ENCODE results near the gene SALL1. TPM values are rescaled to one million over a fixed set of nuclear protein-coding genes. Genes with fewer than 3 reads are reported as not detected.

SALL1 gene
- total RNA-seq, 1 experiment from 2014 or later, result not detected

DNA sequence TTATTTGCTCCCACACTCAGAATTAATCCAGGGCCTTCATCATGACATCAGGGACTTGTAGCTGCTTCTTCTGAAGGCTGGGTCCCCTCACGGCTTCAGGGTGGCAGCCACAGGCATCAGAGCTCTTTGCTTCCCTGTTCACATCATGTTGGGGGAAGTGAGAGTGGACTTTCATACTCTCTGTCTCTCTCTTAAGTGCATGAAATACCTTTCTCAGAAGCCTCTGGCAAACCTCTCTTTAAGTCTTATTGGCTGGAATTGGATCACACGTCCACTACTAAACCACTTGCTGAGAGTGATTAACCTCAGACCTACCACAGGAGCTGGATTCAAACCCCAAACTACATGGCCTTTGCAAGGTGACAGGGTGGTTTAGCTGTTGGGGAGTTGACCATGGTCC, 17.7 kb upstream of the SALL1 start:
- TF ChIP-seq SIN3A (IDR thresholded peaks at IDR 0.05; ENCODE audit: borderline replicate concordance, insufficient read depth, low read depth, low read length) (no peak), TCF7L2 (IDR thresholded peaks at IDR 0.05; ENCODE audit: low read depth, low read length) (no peak), POLR2AphosphoS5 (IDR thresholded peaks at IDR 0.05; ENCODE audit: low read depth, low read length) (no peak)
- TF ChIP-seq, protein P1, sequence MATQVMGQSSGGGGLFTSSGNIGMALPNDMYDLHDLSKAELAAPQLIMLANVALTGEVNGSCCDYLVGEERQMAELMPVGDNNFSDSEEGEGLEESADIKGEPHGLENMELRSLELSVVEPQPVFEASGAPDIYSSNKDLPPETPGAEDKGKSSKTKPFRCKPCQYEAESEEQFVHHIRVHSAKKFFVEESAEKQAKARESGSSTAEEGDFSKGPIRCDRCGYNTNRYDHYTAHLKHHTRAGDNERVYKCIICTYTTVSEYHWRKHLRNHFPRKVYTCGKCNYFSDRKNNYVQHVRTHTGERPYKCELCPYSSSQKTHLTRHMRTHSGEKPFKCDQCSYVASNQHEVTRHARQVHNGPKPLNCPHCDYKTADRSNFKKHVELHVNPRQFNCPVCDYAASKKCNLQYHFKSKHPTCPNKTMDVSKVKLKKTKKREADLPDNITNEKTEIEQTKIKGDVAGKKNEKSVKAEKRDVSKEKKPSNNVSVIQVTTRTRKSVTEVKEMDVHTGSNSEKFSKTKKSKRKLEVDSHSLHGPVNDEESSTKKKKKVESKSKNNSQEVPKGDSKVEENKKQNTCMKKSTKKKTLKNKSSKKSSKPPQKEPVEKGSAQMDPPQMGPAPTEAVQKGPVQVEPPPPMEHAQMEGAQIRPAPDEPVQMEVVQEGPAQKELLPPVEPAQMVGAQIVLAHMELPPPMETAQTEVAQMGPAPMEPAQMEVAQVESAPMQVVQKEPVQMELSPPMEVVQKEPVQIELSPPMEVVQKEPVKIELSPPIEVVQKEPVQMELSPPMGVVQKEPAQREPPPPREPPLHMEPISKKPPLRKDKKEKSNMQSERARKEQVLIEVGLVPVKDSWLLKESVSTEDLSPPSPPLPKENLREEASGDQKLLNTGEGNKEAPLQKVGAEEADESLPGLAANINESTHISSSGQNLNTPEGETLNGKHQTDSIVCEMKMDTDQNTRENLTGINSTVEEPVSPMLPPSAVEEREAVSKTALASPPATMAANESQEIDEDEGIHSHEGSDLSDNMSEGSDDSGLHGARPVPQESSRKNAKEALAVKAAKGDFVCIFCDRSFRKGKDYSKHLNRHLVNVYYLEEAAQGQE (IDR thresholded peaks at IDR 0.05; ENCODE audit: insufficient read depth in 1 of 2, low read depth in 2 of 2, low read length in 1 of 2), result no peak
- TF ChIP-seq, protein P2, sequence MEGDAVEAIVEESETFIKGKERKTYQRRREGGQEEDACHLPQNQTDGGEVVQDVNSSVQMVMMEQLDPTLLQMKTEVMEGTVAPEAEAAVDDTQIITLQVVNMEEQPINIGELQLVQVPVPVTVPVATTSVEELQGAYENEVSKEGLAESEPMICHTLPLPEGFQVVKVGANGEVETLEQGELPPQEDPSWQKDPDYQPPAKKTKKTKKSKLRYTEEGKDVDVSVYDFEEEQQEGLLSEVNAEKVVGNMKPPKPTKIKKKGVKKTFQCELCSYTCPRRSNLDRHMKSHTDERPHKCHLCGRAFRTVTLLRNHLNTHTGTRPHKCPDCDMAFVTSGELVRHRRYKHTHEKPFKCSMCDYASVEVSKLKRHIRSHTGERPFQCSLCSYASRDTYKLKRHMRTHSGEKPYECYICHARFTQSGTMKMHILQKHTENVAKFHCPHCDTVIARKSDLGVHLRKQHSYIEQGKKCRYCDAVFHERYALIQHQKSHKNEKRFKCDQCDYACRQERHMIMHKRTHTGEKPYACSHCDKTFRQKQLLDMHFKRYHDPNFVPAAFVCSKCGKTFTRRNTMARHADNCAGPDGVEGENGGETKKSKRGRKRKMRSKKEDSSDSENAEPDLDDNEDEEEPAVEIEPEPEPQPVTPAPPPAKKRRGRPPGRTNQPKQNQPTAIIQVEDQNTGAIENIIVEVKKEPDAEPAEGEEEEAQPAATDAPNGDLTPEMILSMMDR (IDR thresholded peaks at IDR 0.05), result no peak
- ATAC-seq (no peak), DNase-seq (ENCODE audit: low read depth, low spot score) (no peak)
- H3K27ac ChIP-seq (ENCODE audit: low read length), result no peak overlapping the region
- BruUV-seq (replicated peaks), result no TSS peak
- H3K4me3 ChIP-seq (ENCODE audit: low read depth in 2 of 2, low read length in 2 of 2), result no peak overlapping the region
- H3K27me3 ChIP-seq (ENCODE audit: control insufficient read depth, insufficient read depth, low read length), result no peaks in the 10 kb centered on the region
- CTCF ChIA-PET, result no interaction called here
- in situ Hi-C loops (cut with HindIII; ENCODE audit: low pct_unique_long_range_greater_than_20kb, low sequenced_read_pairs), result no loop called here
- intact Hi-C loops (cut with micrococcal nuclease; ENCODE audit: unreplicated experiment), result no loop called here
- H3K4me1 ChIP-seq (ENCODE audit: control insufficient read depth, insufficient read depth, low read length), result no peaks in the 10 kb centered on the region
- H3K36me3 ChIP-seq (ENCODE audit: control insufficient read depth, insufficient read depth, low read length), result no peaks in the 10 kb centered on the region
- POLR2A ChIA-PET, result no interaction called here
- H3K9me3 ChIP-seq (ENCODE audit: control insufficient read depth, insufficient read depth, low read depth, low read length), result no peaks in the 10 kb centered on the region

DNA sequence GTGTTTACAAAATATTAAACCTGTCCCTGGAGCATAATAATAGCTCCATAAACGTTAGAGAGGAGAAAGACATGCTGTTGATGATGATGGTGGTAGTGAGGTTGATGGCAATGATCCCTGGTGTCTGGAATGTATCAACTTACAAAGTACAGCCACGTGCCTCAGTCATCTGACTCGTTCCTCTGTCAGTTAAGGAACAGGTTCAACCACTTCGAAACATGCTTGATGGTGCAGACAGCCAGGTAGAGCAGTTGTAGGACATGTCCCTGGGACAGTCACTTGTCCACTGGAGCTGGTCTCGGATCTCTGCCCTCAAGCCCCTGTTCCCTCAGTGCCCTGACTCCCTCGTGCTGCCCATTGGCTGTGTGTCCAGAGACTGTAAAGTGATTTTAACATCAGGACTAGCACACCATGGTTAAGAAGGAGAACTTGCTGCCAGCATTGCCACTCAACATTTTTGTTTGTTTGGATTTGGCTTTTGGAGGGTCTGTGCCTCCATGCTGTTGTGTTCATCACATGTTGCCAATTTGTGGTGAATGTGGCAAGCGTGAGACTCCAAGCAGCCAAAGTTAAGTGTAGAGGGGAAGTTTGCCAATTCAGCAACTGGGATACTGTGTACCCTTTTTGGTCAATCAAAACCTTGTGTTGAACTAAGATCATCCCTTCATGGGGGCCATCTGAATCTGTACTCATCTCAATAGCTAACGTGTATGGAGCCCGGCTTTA, 16.3 kb upstream of the SALL1 start:
- Histone ChIP-seq H3K9me3 (ENCODE audit: control insufficient read depth, insufficient read depth, low read depth, low read length) (no peaks in the 10 kb centered on the region), H3K27me3 (ENCODE audit: control insufficient read depth, insufficient read depth, low read length) (no peaks in the 10 kb centered on the region), H3K4me3 (ENCODE audit: low read depth in 2 of 2, low read length in 2 of 2) (no peak overlapping the region), H3K36me3 (ENCODE audit: control insufficient read depth, insufficient read depth, low read length) (no peaks in the 10 kb centered on the region), H3K4me1 (ENCODE audit: control insufficient read depth, insufficient read depth, low read length) (no peaks in the 10 kb centered on the region), H3K27ac (ENCODE audit: low read length) (no peak overlapping the region)
- BruUV-seq (replicated peaks), result no TSS peak
- in situ Hi-C loops (cut with HindIII; ENCODE audit: low pct_unique_long_range_greater_than_20kb, low sequenced_read_pairs) (no loop called here), intact Hi-C loops (cut with micrococcal nuclease; ENCODE audit: unreplicated experiment) (no loop called here)
- ATAC-seq (no peak), DNase-seq (ENCODE audit: low read depth, low spot score) (no peak)
- ChIA-PET POLR2A (no interaction called here), CTCF (no interaction called here)
- TF ChIP-seq SIN3A (IDR thresholded peaks at IDR 0.05; ENCODE audit: borderline replicate concordance, insufficient read depth, low read depth, low read length) (no peak), TCF7L2 (IDR thresholded peaks at IDR 0.05; ENCODE audit: low read depth, low read length) (no peak), POLR2AphosphoS5 (IDR thresholded peaks at IDR 0.05; ENCODE audit: low read depth, low read length) (no peak)
- TF ChIP-seq, protein P1 (IDR thresholded peaks at IDR 0.05; ENCODE audit: insufficient read depth in 1 of 2, low read depth in 2 of 2, low read length in 1 of 2), result no peak
- TF ChIP-seq, protein P2 (IDR thresholded peaks at IDR 0.05), result no peak
